ENCODE results near the gene STARD10. TPM values are rescaled to one million over a fixed set of nuclear protein-coding genes. Genes with fewer than 3 reads are reported as not detected.

STARD10 gene
- total and polyA plus RNA-seq, 4 donors = 70.5 to 328 (median 232) TPM

DNA sequence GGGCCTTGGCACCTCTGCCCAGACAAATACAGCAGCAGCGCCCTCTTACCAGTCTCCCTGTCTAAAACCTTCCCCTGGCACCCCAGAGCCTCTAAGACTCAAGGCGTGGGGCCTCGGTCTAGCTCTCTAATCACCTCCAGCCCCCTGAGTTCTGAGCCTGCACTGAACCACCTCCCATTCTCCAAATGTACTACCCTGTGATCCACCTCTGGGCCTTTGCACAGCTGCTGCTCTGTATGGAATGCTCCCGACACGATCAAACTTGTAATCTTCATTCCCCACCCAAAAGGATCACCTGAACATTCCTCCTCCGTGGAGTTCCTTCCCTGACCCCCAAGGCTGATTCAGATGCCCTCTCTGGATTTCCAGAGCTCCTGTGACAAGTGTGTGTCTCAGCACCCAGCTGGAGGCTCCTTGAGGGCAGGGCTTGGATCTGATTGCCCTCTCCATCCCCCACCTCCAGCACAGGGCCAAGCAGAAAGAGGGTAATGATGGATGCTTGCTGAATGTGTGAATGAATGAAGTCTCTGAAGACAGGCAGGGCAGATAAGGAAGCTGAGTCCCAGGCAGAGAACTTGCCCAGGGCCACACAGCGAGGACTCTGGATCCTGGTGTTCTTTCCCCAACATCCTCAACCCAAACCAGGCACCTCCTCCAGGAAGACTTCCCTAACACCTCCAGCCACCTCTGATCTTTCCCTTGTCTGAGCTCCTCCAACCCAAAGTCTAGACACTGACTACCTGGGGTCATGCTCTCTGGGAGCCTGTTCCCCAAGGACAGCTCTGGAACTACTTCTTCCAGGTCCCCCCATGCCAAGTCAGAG is 18.3 kb downstream of the STARD10 start:
- Histone ChIP-seq H3K9ac (ENCODE audit: low read depth in 1 of 2, low read length in 2 of 2) (no peak overlapping the region), H3K4me1 (ENCODE audit: control insufficient read depth in 4 of 4, insufficient read depth in 4 of 4, low read length in 3 of 4) (peaks cover 12 to 100% (median 83%) of the 10 kb centered on the region in 4 donors)

More for the DNA sequence above, 18.3 kb downstream of the STARD10 start:
- H3K4me3 ChIP-seq (ENCODE audit: low read depth in 1 of 3, low read length in 3 of 3) = no peak overlapping the region
- H3K9me3 ChIP-seq (ENCODE audit: control insufficient read depth in 4 of 4, low read length in 3 of 4) = no peaks in the 10 kb centered on the region
- peaks cover 0 to 3% (median 0%) of the 10 kb centered on the region in 4 donors for H3K36me3 ChIP-seq (ENCODE audit: control insufficient read depth in 4 of 4, insufficient read depth in 3 of 4, low read depth in 1 of 4, low read length in 3 of 4)
- H3K27ac ChIP-seq (ENCODE audit: low read depth in 1 of 2, low read length in 2 of 2) = peak overlapping the region; percentile 57 to 84
- TF ChIP-seq, protein P1, sequence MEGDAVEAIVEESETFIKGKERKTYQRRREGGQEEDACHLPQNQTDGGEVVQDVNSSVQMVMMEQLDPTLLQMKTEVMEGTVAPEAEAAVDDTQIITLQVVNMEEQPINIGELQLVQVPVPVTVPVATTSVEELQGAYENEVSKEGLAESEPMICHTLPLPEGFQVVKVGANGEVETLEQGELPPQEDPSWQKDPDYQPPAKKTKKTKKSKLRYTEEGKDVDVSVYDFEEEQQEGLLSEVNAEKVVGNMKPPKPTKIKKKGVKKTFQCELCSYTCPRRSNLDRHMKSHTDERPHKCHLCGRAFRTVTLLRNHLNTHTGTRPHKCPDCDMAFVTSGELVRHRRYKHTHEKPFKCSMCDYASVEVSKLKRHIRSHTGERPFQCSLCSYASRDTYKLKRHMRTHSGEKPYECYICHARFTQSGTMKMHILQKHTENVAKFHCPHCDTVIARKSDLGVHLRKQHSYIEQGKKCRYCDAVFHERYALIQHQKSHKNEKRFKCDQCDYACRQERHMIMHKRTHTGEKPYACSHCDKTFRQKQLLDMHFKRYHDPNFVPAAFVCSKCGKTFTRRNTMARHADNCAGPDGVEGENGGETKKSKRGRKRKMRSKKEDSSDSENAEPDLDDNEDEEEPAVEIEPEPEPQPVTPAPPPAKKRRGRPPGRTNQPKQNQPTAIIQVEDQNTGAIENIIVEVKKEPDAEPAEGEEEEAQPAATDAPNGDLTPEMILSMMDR (IDR thresholded peaks at IDR 0.05; ENCODE audit: low read depth, low read length, missing input control) = no peak
- TF ChIP-seq FOXA1 (IDR thresholded peaks at IDR 0.05) (no peak), HNF4G (IDR thresholded peaks at IDR 0.05) (no peak), EGR1 (IDR thresholded peaks at IDR 0.05; ENCODE audit: low read depth in 2 of 2) (no peak), NR2F2 (IDR thresholded peaks at IDR 0.05) (no peak), RXRA (IDR thresholded peaks at IDR 0.05) (no peak), SP1 (IDR thresholded peaks at IDR 0.05) (no peak), HNF4A (conservative IDR thresholded peaks at IDR 0.05) (no peak), FOXA2 (IDR thresholded peaks at IDR 0.05) (no peak), YY1 (IDR thresholded peaks at IDR 0.05) (no peak), RAD21 (IDR thresholded peaks at IDR 0.05) (no peak), TAF1 (conservative IDR thresholded peaks at IDR 0.05) (no peak), GABPA (IDR thresholded peaks at IDR 0.05 in 1 of 2, conservative IDR thresholded peaks at IDR 0.05 in 1 of 2) (no peak), JUND (IDR thresholded peaks at IDR 0.05) (no peak)
- TF ChIP-seq, protein P2, sequence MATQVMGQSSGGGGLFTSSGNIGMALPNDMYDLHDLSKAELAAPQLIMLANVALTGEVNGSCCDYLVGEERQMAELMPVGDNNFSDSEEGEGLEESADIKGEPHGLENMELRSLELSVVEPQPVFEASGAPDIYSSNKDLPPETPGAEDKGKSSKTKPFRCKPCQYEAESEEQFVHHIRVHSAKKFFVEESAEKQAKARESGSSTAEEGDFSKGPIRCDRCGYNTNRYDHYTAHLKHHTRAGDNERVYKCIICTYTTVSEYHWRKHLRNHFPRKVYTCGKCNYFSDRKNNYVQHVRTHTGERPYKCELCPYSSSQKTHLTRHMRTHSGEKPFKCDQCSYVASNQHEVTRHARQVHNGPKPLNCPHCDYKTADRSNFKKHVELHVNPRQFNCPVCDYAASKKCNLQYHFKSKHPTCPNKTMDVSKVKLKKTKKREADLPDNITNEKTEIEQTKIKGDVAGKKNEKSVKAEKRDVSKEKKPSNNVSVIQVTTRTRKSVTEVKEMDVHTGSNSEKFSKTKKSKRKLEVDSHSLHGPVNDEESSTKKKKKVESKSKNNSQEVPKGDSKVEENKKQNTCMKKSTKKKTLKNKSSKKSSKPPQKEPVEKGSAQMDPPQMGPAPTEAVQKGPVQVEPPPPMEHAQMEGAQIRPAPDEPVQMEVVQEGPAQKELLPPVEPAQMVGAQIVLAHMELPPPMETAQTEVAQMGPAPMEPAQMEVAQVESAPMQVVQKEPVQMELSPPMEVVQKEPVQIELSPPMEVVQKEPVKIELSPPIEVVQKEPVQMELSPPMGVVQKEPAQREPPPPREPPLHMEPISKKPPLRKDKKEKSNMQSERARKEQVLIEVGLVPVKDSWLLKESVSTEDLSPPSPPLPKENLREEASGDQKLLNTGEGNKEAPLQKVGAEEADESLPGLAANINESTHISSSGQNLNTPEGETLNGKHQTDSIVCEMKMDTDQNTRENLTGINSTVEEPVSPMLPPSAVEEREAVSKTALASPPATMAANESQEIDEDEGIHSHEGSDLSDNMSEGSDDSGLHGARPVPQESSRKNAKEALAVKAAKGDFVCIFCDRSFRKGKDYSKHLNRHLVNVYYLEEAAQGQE (IDR thresholded peaks at IDR 0.05) = no peak
- TF ChIP-seq, protein P3, sequence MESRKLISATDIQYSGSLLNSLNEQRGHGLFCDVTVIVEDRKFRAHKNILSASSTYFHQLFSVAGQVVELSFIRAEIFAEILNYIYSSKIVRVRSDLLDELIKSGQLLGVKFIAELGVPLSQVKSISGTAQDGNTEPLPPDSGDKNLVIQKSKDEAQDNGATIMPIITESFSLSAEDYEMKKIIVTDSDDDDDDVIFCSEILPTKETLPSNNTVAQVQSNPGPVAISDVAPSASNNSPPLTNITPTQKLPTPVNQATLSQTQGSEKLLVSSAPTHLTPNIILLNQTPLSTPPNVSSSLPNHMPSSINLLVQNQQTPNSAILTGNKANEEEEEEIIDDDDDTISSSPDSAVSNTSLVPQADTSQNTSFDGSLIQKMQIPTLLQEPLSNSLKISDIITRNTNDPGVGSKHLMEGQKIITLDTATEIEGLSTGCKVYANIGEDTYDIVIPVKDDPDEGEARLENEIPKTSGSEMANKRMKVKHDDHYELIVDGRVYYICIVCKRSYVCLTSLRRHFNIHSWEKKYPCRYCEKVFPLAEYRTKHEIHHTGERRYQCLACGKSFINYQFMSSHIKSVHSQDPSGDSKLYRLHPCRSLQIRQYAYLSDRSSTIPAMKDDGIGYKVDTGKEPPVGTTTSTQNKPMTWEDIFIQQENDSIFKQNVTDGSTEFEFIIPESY (IDR thresholded peaks at IDR 0.05) = no peak
- TF ChIP-seq, protein P4, sequence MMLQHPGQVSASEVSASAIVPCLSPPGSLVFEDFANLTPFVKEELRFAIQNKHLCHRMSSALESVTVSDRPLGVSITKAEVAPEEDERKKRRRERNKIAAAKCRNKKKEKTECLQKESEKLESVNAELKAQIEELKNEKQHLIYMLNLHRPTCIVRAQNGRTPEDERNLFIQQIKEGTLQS (IDR thresholded peaks at IDR 0.05) = no peak
- TF ChIP-seq, protein P5, sequence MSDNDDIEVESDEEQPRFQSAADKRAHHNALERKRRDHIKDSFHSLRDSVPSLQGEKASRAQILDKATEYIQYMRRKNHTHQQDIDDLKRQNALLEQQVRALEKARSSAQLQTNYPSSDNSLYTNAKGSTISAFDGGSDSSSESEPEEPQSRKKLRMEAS (IDR thresholded peaks at IDR 0.05) = no peak
- DNase-seq (ENCODE audit: low spot score) = no peak
- WGBS = 85% methylated on average over 7 of the region's 7 CpGs
- H3K27me3 ChIP-seq (ENCODE audit: control insufficient read depth in 4 of 4, insufficient read depth in 4 of 4, low read length in 3 of 4) = no peaks in the 10 kb centered on the region
